Neural cell (in vitro differentiated cells): ENCODE measurements around the gene CCDC201. TPM values are rescaled to one million over a fixed set of nuclear protein-coding genes. Genes with fewer than 3 reads are reported as not detected.
A peak's percentile ranks its signal among the peaks of the same experiment; 100 is the strongest.

ENCODE experiments used
- H2AFZ ChIP-seq: fragments of 200-600, 300-800 bp; sonication (generic), shearing (Covaris generic); 2 replicates; pipeline ENCODE4 v1.6.0; 2014; ENCODE audit warnings: low read depth, mild to moderate bottlenecking, antibody characterized with exemption, low read length, moderate library complexity
- H3F3A ChIP-seq: fragments of 200-600 bp; shearing (Covaris generic); 2 replicates; pipeline ENCODE4 v1.6.1; 2016; ENCODE audit warnings: mild to moderate bottlenecking, moderate library complexity, mixed read lengths, antibody characterized with exemption, low read length; ENCODE audit not compliant: insufficient read depth, poor library complexity, severe bottlenecking
- H3K27ac ChIP-seq: fragments of 200-600, 300-800 bp; sonication (generic), shearing (Covaris generic); 2 replicates; pipeline ENCODE4 v1.5.1; 2014; ENCODE audit warnings: mild to moderate bottlenecking, low read length, moderate library complexity
- H3K27me3 ChIP-seq: fragments of 300-800, 200-600 bp; sonication (generic), shearing (Covaris generic); 2 replicates; pipeline ENCODE4 v1.6.0; 2014; ENCODE audit warnings: mild to moderate bottlenecking, low read depth, low read length, moderate library complexity; ENCODE audit not compliant: insufficient read depth
- H3K36me3 ChIP-seq: fragments of 300-800, 200-600 bp; sonication (generic), shearing (Covaris generic); 2 replicates; pipeline ENCODE4 v1.5.1; 2014; ENCODE audit warnings: mild to moderate bottlenecking, antibody characterized with exemption, low read length, moderate library complexity; ENCODE audit not compliant: insufficient read depth
- H3K4me2 ChIP-seq: fragments of 300-800, 200-600 bp; sonication (generic), shearing (Covaris generic); 2 replicates; pipeline ENCODE4 v1.6.0; 2014; ENCODE audit warnings: mild to moderate bottlenecking, low read length
- H3K4me3 ChIP-seq: fragments of 300-800, 200-600 bp; sonication (generic), shearing (Covaris generic); 2 replicates; pipeline ENCODE4 v1.5.1; 2014; ENCODE audit warnings: mild to moderate bottlenecking, low read length, moderate library complexity
- H3K79me2 ChIP-seq: fragments of 200-600 bp; shearing (Covaris generic); replicated peaks from 2 replicates; pipeline ENCODE4 v1.6.0; 2014; ENCODE audit warnings: mild to moderate bottlenecking, low read length, moderate library complexity; ENCODE audit not compliant: insufficient read depth
- H3K9ac ChIP-seq: fragments of 300-800, 200-600 bp; sonication (generic), shearing (Covaris generic); 2 replicates; pipeline ENCODE4 v1.6.1; 2016; ENCODE audit warnings: mild to moderate bottlenecking, low read length, mixed read lengths
- H3K9me2 ChIP-seq: fragments of 200-600 bp; shearing (Covaris generic); 2 replicates; pipeline ENCODE4 v1.6.1; 2016; ENCODE audit warnings: mild to moderate bottlenecking, low read length, mixed read lengths; ENCODE audit not compliant: insufficient read depth
- H3K9me3 ChIP-seq: fragments of 200-600, 300-800 bp; sonication (generic), shearing (Covaris generic); 2 replicates; pipeline ENCODE4 v1.6.1; 2016; ENCODE audit warnings: mild to moderate bottlenecking, mixed run types, low read length, moderate library complexity, mixed read lengths
- H4K20me1 ChIP-seq: fragments of 200-600 bp; shearing (Covaris generic); 2 replicates; pipeline ENCODE4 v1.6.1; 2016; ENCODE audit warnings: mild to moderate bottlenecking, mixed run types; ENCODE audit not compliant: insufficient read depth
- CTCF ChIP-seq: fragments of 450-650 bp; IDR thresholded peaks from 2 replicates; pipeline ENCODE4 v1.5.1; 2014; ENCODE audit warnings: antibody characterized with exemption, mild to moderate bottlenecking, moderate library complexity; ENCODE audit not compliant: poor library complexity, severe bottlenecking
- EP300 ChIP-seq: fragments of 450-650 bp; conservative IDR thresholded peaks from 2 replicates; pipeline ENCODE4 v1.6.1; 2014; ENCODE audit warnings: antibody characterized with exemption, mild to moderate bottlenecking, moderate library complexity; ENCODE audit not compliant: poor library complexity, severe bottlenecking
- EZH2 ChIP-seq: fragments of 200-600, 300-800 bp; shearing (Covaris generic), sonication (generic); IDR thresholded peaks from 2 replicates; pipeline ENCODE4 v1.6.1; 2014; ENCODE audit warnings: antibody characterized with exemption, low read length, borderline replicate concordance, mild to moderate bottlenecking; ENCODE audit not compliant: insufficient read depth, poor library complexity, severe bottlenecking
- MXI1 ChIP-seq: fragments of 450-650 bp; conservative IDR thresholded peaks from 2 replicates; pipeline ENCODE4 v1.6.1; 2014; ENCODE audit warnings: antibody characterized with exemption, mild to moderate bottlenecking; ENCODE audit not compliant: poor library complexity, severe bottlenecking
- POLR2AphosphoS5 ChIP-seq: IDR thresholded peaks from 2 replicates; pipeline ENCODE4 v1.6.1; 2012
- RAD21 ChIP-seq: fragments of 450-650 bp; conservative IDR thresholded peaks from 2 replicates; pipeline ENCODE4 v1.6.1; 2014; ENCODE audit warnings: antibody characterized with exemption, mild to moderate bottlenecking, moderate library complexity
- SMC3 ChIP-seq: fragments of 450-650 bp; conservative IDR thresholded peaks from 2 replicates; pipeline ENCODE4 v1.6.1; 2014; ENCODE audit warnings: antibody characterized with exemption, mild to moderate bottlenecking, moderate library complexity; ENCODE audit not compliant: poor library complexity
- TAF1 ChIP-seq: IDR thresholded peaks from 2 replicates; pipeline ENCODE4 v1.6.1; 2012; ENCODE audit warnings: low read depth
- polyA plus RNA-seq: library from polyadenylated mRNA; depleted of rRNA; stranded (reverse); fragments of >200 nt; gene quantifications from 2 replicates; pipeline ENCODE4 v1.2.3, GENCODE V29; 2014
- TF ChIP-seq, protein P1 (sequence below): IDR thresholded peaks from 2 replicates; pipeline ENCODE4 v1.6.1; 2012; ENCODE audit warnings: borderline replicate concordance

CCDC201 gene
- polyA plus RNA-seq, 1 donor from 2014 or later: not detected

GRCh38 chr7:45921381-45921698, 48.5 kb upstream of the CCDC201 start:
- Histone ChIP-seq H3K27me3 (peaks cover 43% of the 10 kb centered on the region), H3K4me3 (peak overlapping the region; percentile 83), H3F3A (peaks cover 3% of the 10 kb centered on the region), H3K9me2 (no peaks in the 10 kb centered on the region), H3K9ac (peak overlapping the region; percentile 77), H3K36me3 (no peaks in the 10 kb centered on the region), H2AFZ (peak overlapping the region; percentile 41), H4K20me1 (no peaks in the 10 kb centered on the region), H3K9me3 (no peaks in the 10 kb centered on the region), H3K4me2 (peak overlapping the region; percentile 63), H3K27ac (no peak overlapping the region), H3K79me2 (no peaks in the 10 kb centered on the region)
- TF ChIP-seq RAD21: no peak
- TF ChIP-seq SMC3: no peak
- TF ChIP-seq MXI1: no peak
- TF ChIP-seq TAF1: no peak
- TF ChIP-seq EP300: no peak
- TF ChIP-seq EZH2: no peak
- TF ChIP-seq POLR2AphosphoS5: no peak
- TF ChIP-seq, protein P1, sequence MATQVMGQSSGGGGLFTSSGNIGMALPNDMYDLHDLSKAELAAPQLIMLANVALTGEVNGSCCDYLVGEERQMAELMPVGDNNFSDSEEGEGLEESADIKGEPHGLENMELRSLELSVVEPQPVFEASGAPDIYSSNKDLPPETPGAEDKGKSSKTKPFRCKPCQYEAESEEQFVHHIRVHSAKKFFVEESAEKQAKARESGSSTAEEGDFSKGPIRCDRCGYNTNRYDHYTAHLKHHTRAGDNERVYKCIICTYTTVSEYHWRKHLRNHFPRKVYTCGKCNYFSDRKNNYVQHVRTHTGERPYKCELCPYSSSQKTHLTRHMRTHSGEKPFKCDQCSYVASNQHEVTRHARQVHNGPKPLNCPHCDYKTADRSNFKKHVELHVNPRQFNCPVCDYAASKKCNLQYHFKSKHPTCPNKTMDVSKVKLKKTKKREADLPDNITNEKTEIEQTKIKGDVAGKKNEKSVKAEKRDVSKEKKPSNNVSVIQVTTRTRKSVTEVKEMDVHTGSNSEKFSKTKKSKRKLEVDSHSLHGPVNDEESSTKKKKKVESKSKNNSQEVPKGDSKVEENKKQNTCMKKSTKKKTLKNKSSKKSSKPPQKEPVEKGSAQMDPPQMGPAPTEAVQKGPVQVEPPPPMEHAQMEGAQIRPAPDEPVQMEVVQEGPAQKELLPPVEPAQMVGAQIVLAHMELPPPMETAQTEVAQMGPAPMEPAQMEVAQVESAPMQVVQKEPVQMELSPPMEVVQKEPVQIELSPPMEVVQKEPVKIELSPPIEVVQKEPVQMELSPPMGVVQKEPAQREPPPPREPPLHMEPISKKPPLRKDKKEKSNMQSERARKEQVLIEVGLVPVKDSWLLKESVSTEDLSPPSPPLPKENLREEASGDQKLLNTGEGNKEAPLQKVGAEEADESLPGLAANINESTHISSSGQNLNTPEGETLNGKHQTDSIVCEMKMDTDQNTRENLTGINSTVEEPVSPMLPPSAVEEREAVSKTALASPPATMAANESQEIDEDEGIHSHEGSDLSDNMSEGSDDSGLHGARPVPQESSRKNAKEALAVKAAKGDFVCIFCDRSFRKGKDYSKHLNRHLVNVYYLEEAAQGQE: no peak
- TF ChIP-seq CTCF: no peak

- Histone ChIP-seq H3F3A (peaks cover 3% of the 10 kb centered on the region), H3K27me3 (peaks cover 43% of the 10 kb centered on the region), H3K4me3 (peak within 1 kb of the TSS; percentile 83), H4K20me1 (no peaks in the 10 kb centered on the region), H3K9me3 (no peaks in the 10 kb centered on the region), H3K9ac (peak within 1 kb of the TSS; percentile 77), H3K27ac (no peak within 1 kb of the TSS), H3K79me2 (no peaks in the 10 kb centered on the region), H3K36me3 (no peaks in the 10 kb centered on the region), H3K4me2 (peak within 1 kb of the TSS; percentile 63), H3K9me2 (no peaks in the 10 kb centered on the region), H2AFZ (peak within 1 kb of the TSS; percentile 52)
- peak; percentile 47 for TF ChIP-seq EP300
- TF ChIP-seq EZH2: no peak
- TF ChIP-seq POLR2AphosphoS5: peak; percentile 62
- peak; percentile 54 for TF ChIP-seq SMC3
- TF ChIP-seq CTCF: peak; percentile 39
- TF ChIP-seq MXI1: peak; percentile 71
- no peak for TF ChIP-seq TAF1
- TF ChIP-seq RAD21: no peak
- TF ChIP-seq, protein P1: peak; percentile 19
Measured at GRCh38 chr7:45920502-45921380, 47.9 kb upstream of the CCDC201 start, which contains the start of gene IGFBP3. TSS of gene IGFBP3 (minus strand) at chr7:45921272. CDS start at chr7:45921140, 132 bp downstream.
